Calu3 (cell line): ENCODE measurements around the gene NGEF. TPM values are rescaled to one million over a fixed set of nuclear protein-coding genes. Genes with fewer than 3 reads are reported as not detected.

Source experiments
- BruUV-seq: library from RNA; stranded (reverse); fragments of 400-500 nt; replicated peaks from 2 replicates; lab custom pipeline; 2021; lab: Mats Ljungman, UMichigan
- CTCF ChIA-PET: fragments of 300-600 bp; sonication (Branson Sonifier 250); formaldehyde crosslinking; loops from one replicate; lab custom pipeline; 2022; ENCODE audit warnings: antibody characterized with exemption; lab: Charles Lee
- DNase-seq: peaks from one replicate; pipeline ENCODE4 v3.0.0; 2022
- H3K27ac Mint-ChIP-seq: one replicate; pipeline ENCODE4 v1.8.0; 2022; ENCODE audit warnings: mixed read lengths; ENCODE audit not compliant: unreplicated experiment
- H3K27me3 Mint-ChIP-seq: one replicate; pipeline ENCODE4 v1.8.0; 2022; ENCODE audit warnings: mixed read lengths; ENCODE audit not compliant: unreplicated experiment
- H3K36me3 Mint-ChIP-seq: one replicate; pipeline ENCODE4 v1.8.0; 2022; ENCODE audit warnings: mild to moderate bottlenecking, moderate library complexity, mixed read lengths; ENCODE audit not compliant: insufficient read depth, unreplicated experiment
- H3K4me1 Mint-ChIP-seq: one replicate; pipeline ENCODE4 v1.8.0; 2022; ENCODE audit warnings: mild to moderate bottlenecking, low read depth, mixed read lengths; ENCODE audit not compliant: unreplicated experiment
- H3K4me3 Mint-ChIP-seq: one replicate; pipeline ENCODE4 v1.8.0; 2022; ENCODE audit warnings: mild to moderate bottlenecking, low read depth, moderate library complexity, mixed read lengths; ENCODE audit not compliant: unreplicated experiment
- H3K9me3 Mint-ChIP-seq: one replicate; pipeline ENCODE4 v1.8.0; 2022; ENCODE audit warnings: low read depth, mixed read lengths; ENCODE audit not compliant: unreplicated experiment
- CTCF ChIP-seq: fragments of 200-600 bp; IDR thresholded peaks from one replicate; pipeline ENCODE4 v1.8.0; 2022; ENCODE audit warnings: antibody characterized with exemption; ENCODE audit not compliant: unreplicated experiment
- intact Hi-C: fragments of 100-400 bp; cut with micrococcal nuclease; formaldehyde crosslinking; loops from one replicate; pipeline ENCODE4 v1.10.0; 2022; ENCODE audit not compliant: unreplicated experiment
- total RNA-seq: library from RNA; stranded (reverse); gene quantifications from 2 replicates; pipeline ENCODE4 v1.2.3, GENCODE V29; 2022

Gene NGEF
- total RNA-seq, 1 experiment from 2014 or later: 1.7 TPM

GRCh38 chr2:233010569-233011267, 2.3 kb downstream of the NGEF start:
- Mint-ChIP-seq H3K36me3 (no peaks in the 10 kb centered on the region), H3K4me1 (peaks cover 24% of the 10 kb centered on the region), H3K27me3 (peaks cover 3% of the 10 kb centered on the region), H3K4me3 (no peak overlapping the region), H3K9me3 (peaks cover 4% of the 10 kb centered on the region), H3K27ac (no peak overlapping the region)
- intact Hi-C loops: no loop called here
- DNase-seq: no peak
- TF ChIP-seq CTCF: no peak
- BruUV-seq: no TSS peak
- CTCF ChIA-PET: no interaction called here

GRCh38 chr2:233009661-233010060, 3.4 kb downstream of the NGEF start:
- H3K4me3 Mint-ChIP-seq: no peak overlapping the region

GRCh38 chr2:233007739-233008138, 5.3 kb downstream of the NGEF start:
- no TSS peak for BruUV-seq
- no peak for TF ChIP-seq CTCF
- intact Hi-C loops: no loop called here
- CTCF ChIA-PET: interaction anchor here (1.0 kb wide), 1 partner anchor 20 kb away, joined by 4 read pairs; no protein-coding TSS in a partner anchor
- DNase-seq: no peak
- H3K9me3 Mint-ChIP-seq: no peaks in the 10 kb centered on the region
- no peaks in the 10 kb centered on the region for H3K36me3 Mint-ChIP-seq
- no peak overlapping the region for H3K4me3 Mint-ChIP-seq
- peaks cover 24% of the 10 kb centered on the region for H3K27me3 Mint-ChIP-seq
- H3K4me1 Mint-ChIP-seq: peaks cover 13% of the 10 kb centered on the region
- H3K27ac Mint-ChIP-seq: no peak overlapping the region

More at GRCh38 chr2:233009661-233010060, 3.4 kb downstream of the NGEF start:
- no TSS peak for BruUV-seq
- no peak for TF ChIP-seq CTCF
- Mint-ChIP-seq H3K9me3 (no peaks in the 10 kb centered on the region), H3K27me3 (peaks cover 14% of the 10 kb centered on the region), H3K4me1 (peaks cover 24% of the 10 kb centered on the region), H3K36me3 (no peaks in the 10 kb centered on the region), H3K27ac (no peak overlapping the region)
- intact Hi-C loops: no loop called here
- CTCF ChIA-PET: no interaction called here
- no peak for DNase-seq

- BruUV-seq: no TSS peak
- Mint-ChIP-seq H3K9me3 (no peaks in the 10 kb centered on the region), H3K27ac (no peak overlapping the region), H3K36me3 (no peaks in the 10 kb centered on the region), H3K27me3 (peaks cover 24% of the 10 kb centered on the region), H3K4me3 (no peak overlapping the region), H3K4me1 (peaks cover 9% of the 10 kb centered on the region)
- intact Hi-C loops: no loop called here
- DNase-seq: no peak
- TF ChIP-seq CTCF: no peak
- CTCF ChIA-PET: interaction anchor here (0.5 to 1.0 kb wide), 2 partner anchors 19 to 371 kb away, joined by 4 read pairs; no protein-coding TSS in a partner anchor
Observed at GRCh38 chr2:233007270-233007669, 5.8 kb downstream of the NGEF start.
